ENCODE data around the gene WDR1.

Gene WDR1

DNA sequence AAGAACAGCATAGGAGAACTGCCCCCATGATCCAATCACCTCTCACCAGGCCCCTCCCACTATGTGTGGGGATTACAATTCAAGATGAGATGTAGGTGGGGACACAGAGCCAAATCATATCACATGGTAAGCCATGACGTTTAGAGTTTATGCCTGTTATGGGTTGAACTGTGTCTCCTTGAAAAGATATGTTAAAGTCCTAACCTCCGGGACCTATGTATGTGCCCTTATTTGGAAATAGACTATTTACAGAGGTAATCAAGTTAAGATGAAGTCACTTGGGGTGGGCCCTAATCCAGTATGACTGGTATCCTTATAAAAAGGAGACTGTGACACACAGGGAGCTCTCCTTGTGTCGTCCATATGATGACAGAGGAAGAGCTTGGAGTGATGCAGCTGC, 70.1 kb downstream of the WDR1 start:
- H3K4me3 ChIP-seq (ENCODE audit: low read length): no peak overlapping the region
- TF ChIP-seq, protein P1, sequence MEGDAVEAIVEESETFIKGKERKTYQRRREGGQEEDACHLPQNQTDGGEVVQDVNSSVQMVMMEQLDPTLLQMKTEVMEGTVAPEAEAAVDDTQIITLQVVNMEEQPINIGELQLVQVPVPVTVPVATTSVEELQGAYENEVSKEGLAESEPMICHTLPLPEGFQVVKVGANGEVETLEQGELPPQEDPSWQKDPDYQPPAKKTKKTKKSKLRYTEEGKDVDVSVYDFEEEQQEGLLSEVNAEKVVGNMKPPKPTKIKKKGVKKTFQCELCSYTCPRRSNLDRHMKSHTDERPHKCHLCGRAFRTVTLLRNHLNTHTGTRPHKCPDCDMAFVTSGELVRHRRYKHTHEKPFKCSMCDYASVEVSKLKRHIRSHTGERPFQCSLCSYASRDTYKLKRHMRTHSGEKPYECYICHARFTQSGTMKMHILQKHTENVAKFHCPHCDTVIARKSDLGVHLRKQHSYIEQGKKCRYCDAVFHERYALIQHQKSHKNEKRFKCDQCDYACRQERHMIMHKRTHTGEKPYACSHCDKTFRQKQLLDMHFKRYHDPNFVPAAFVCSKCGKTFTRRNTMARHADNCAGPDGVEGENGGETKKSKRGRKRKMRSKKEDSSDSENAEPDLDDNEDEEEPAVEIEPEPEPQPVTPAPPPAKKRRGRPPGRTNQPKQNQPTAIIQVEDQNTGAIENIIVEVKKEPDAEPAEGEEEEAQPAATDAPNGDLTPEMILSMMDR (conservative IDR thresholded peaks at IDR 0.05; ENCODE audit: low read depth, low read length): no peak

DNA sequence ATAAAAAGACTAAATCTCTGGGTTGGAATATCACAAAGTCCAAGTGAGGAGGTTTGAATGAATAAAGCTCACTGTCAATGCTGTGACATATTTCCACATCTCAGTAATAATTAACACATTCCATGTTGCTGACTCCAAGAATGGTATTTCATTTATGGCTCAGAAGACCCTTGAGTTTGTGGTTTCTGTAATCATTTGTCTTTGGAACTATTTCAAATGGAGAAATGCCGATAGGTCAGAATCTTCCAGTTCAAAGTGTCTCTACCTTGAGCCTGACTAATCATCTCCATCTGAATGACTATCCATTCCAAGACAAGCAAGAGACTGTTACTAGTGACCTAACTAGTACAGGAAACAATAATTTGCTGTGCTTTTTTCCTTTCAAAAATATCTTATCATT, 71.1 kb downstream of the WDR1 start:
- no peak overlapping the region for H3K4me3 ChIP-seq (ENCODE audit: low read length)
- DNase-seq (ENCODE audit: low read depth): no peak
- TF ChIP-seq, protein P1 (conservative IDR thresholded peaks at IDR 0.05; ENCODE audit: low read depth, low read length): no peak

More for the DNA sequence above, 70.1 kb downstream of the WDR1 start:
- DNase-seq (ENCODE audit: low read depth): no peak

DNA sequence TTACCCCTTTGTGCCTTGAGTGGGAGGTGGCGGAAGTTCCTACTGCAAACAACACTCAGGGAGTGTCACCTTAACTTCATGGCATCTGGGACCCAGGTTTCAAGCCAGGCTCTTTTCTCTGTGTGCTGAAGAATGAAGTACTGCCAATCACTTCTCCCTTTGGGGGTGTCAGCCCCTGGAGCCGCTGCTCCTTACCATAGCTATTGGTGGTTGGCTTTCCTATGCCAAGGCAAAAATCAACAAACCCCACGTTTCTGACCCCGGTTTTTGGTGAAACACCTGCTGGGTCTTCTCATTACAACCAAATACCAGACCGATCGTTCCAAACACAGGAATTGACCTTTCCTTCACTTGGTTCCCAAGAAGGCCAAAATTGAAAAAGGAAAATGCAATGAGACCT, 75.6 kb downstream of the WDR1 start:
- TF ChIP-seq, protein P1 (conservative IDR thresholded peaks at IDR 0.05; ENCODE audit: low read depth, low read length): no peak
- no peak for DNase-seq (ENCODE audit: low read depth)

DNA sequence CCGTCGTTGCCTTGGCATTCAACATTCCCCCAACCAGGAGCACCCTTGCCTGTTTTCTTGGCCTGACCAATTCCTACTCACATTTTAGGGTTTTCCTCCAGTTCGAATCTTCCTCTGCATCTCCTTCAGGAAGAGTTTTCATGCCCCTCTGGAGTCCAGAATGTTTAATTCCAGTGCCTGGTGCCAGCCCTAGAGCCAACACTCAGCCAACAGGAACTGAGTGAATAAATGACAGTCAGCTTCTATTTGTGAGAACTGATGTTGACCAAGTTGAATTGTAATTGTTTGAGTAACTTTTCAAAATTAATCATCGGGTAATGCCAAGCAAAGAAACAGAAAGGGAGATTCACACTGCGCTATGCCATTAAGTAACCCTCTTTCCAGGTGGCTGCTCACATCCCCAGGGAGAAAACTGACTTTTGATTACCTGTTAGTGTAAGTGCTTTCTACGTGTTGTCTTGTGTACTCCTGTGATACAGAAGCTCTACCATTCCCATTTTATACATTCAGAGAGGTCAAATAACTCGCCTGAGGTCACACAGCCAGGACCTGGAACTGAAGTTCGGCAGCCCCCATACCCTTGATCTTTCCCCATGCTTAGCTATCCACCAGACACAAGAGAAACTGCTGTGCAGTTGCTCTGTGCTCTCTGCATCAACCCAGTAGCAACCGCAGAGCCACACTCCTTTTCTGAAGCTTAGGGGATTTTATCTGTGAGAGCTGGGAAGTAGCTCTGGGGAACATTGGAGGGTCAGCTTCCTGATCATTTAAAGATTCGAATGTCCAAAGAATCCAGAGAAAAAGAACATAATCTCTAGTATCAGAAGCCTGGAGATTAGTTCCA, 76.3 kb downstream of the WDR1 start:
- DNase-seq (ENCODE audit: low read depth): no peak
- TF ChIP-seq, protein P1 (conservative IDR thresholded peaks at IDR 0.05; ENCODE audit: low read depth, low read length): no peak
- H3K4me3 ChIP-seq (ENCODE audit: low read length): no peak overlapping the region

More for the DNA sequence above, 75.6 kb downstream of the WDR1 start:
- H3K4me3 ChIP-seq (ENCODE audit: low read length): no peak overlapping the region

DNA sequence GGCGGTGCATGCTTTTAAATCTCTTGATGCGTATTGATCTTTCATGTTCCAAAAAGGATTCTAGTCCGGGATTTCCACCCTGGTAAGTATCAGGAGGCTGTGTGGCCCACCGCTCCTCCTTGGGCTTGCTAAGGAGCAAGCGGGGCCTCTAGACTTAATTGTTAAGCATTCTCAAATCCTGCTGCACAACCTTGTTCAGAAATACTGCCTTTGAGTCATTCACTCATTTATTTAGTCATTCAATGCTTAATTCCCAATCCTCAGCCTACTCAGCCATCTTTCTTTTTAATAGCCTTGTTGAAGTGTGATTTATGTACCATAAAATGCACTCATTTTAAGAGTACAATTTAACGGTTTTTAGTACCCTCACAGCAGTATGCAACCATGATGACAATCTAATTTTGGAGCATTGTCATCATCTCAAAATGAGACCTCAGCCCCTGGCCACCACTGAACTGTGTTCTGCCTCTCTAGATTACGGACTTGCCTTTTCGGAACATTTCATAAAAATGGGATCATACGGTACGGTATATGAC, 79.7 kb downstream of the WDR1 start:
- TF ChIP-seq, protein P1 (conservative IDR thresholded peaks at IDR 0.05; ENCODE audit: low read depth, low read length): no peak
- DNase-seq (ENCODE audit: low read depth): no peak

DNA sequence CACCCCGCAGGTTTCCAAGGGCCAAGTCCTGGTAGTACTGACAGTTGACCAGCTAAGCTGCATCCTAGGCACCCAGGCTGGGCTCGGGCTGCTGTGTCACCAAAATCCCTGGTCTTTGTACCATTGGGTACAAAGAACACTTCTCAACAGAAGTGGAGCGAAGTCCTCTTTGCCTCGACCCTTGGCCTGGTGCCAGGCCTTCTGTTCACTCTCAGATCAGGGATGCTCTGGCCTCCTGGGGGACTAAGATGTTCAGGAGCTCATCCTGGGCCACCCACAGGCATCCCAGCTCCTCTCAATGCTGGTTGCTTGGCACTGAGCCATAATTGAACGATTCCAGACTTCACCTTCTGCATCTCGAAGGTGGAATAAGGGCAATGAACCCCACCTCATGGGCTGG, 81.5 kb downstream of the WDR1 start:
- TF ChIP-seq, protein P1 (conservative IDR thresholded peaks at IDR 0.05; ENCODE audit: low read depth, low read length): no peak
- H3K4me3 ChIP-seq (ENCODE audit: low read length): no peak overlapping the region
- DNase-seq (ENCODE audit: low read depth): no peak

More for the DNA sequence above, 79.7 kb downstream of the WDR1 start:
- H3K4me3 ChIP-seq (ENCODE audit: low read length): no peak overlapping the region
